Panc1 (cell line): ENCODE measurements around the gene PMS1. TPM values are rescaled to one million over a fixed set of nuclear protein-coding genes. Genes with fewer than 3 reads are reported as not detected.
A peak's percentile ranks its signal among the peaks of the same experiment; 100 is the strongest.
"Not testable (repeated sequence)": the region's sequence is repeated elsewhere in the genome, so short reads cannot be mapped to it uniquely, and the experiment has no call there.

Experiments used
- ATAC-seq: fragments of 200-7000 bp; cut with Tn5 transposase; 2 replicates; pipeline ENCODE4 v1.9.1; 2020; ENCODE audit warnings: mild to moderate bottlenecking, moderate library complexity
- BruUV-seq: library from RNA; stranded (reverse); fragments of 400-500 nt; replicated peaks from 2 replicates; lab custom pipeline; 2021; lab: Mats Ljungman, UMichigan
- CTCF ChIA-PET: fragments of 300-600 bp; sonication (Branson Sonifier 250); formaldehyde crosslinking; loops from one replicate; lab custom pipeline; 2022; ENCODE audit warnings: antibody characterized with exemption; lab: Charles Lee
- POLR2A ChIA-PET: fragments of 300-600 bp; sonication (Branson Sonifier 250); formaldehyde crosslinking; loops from one replicate; lab custom pipeline; 2022; ENCODE audit warnings: antibody characterized with exemption; lab: Charles Lee
- DNase-seq: peaks from one replicate; pipeline ENCODE4 v3.0.0-alpha.2; 2010; ENCODE audit warnings: low read depth, low spot score
- H3K27ac ChIP-seq: 2 replicates; pipeline ENCODE4 v1.5.1; 2011; ENCODE audit warnings: mild to moderate bottlenecking, low read length, inconsistent platforms
- H3K27me3 ChIP-seq: fragments of 200-500 bp; sonication (Bioruptor generic); 2 replicates; pipeline ENCODE4 v1.6.0; 2014; ENCODE audit warnings: low read length, inconsistent platforms; ENCODE audit not compliant: control insufficient read depth, insufficient read depth
- H3K36me3 ChIP-seq: fragments of 200-500 bp; sonication (Bioruptor generic); 2 replicates; pipeline ENCODE4 v1.5.1; 2014; ENCODE audit warnings: inconsistent platforms, mild to moderate bottlenecking, low read length, moderate library complexity; ENCODE audit not compliant: control insufficient read depth, insufficient read depth
- H3K4me1 ChIP-seq: 2 replicates; pipeline ENCODE4 v1.5.1; 2011; ENCODE audit warnings: inconsistent platforms, mild to moderate bottlenecking, low read length, moderate library complexity; ENCODE audit not compliant: control insufficient read depth, insufficient read depth
- H3K4me3 ChIP-seq, 2 experiments: 2 replicates each; pipeline ENCODE4 v1.5.1; 2011 to 2012; ENCODE audit warnings: low read depth in 2 of 2, low read length in 2 of 2, mild to moderate bottlenecking in 2 of 2, inconsistent platforms in 1 of 2, moderate library complexity in 1 of 2
- H3K9me3 ChIP-seq: fragments of 200-500 bp; sonication (Bioruptor generic); 2 replicates; pipeline ENCODE4 v1.5.1; 2014; ENCODE audit warnings: low read depth, mild to moderate bottlenecking, inconsistent platforms, low read length, moderate library complexity; ENCODE audit not compliant: control insufficient read depth, insufficient read depth
- CTCF ChIP-seq: fragments of 450-650 bp; IDR thresholded peaks from 2 replicates; pipeline ENCODE4 v1.5.1; 2017; ENCODE audit warnings: mild to moderate bottlenecking
- POLR2AphosphoS5 ChIP-seq: IDR thresholded peaks from 2 replicates; pipeline ENCODE4 v1.6.1; 2012; ENCODE audit warnings: mild to moderate bottlenecking, low read depth, low read length, moderate library complexity
- REST ChIP-seq, 2 experiments: IDR thresholded peaks; 2 replicates each; pipeline ENCODE4 v1.6.1; 2011 to 2012; ENCODE audit warnings: low read depth in 2 of 2, control low read depth in 1 of 2, low read length in 1 of 2, mild to moderate bottlenecking in 1 of 2, moderate library complexity in 1 of 2; ENCODE audit not compliant: insufficient read depth in 1 of 2
- SIN3A ChIP-seq: IDR thresholded peaks from 2 replicates; pipeline ENCODE4 v1.6.1; 2012; ENCODE audit warnings: low read depth, mild to moderate bottlenecking, low read length, moderate library complexity, borderline replicate concordance; ENCODE audit not compliant: insufficient read depth
- TCF7L2 ChIP-seq: IDR thresholded peaks from 2 replicates; pipeline ENCODE4 v1.6.1; 2011; ENCODE audit warnings: mild to moderate bottlenecking, low read depth, low read length, inconsistent platforms
- in situ Hi-C: cut with HindIII; loops from 2 replicates; pipeline ENCODE4 v1.10.0; 2016; ENCODE audit warnings: low sequenced_read_pairs, low pct_unique_long_range_greater_than_20kb
- intact Hi-C: fragments of 100-400 bp; cut with micrococcal nuclease; formaldehyde crosslinking; loops from one replicate; pipeline ENCODE4 v1.10.0; 2022; ENCODE audit not compliant: unreplicated experiment
- total RNA-seq: library from RNA; stranded (reverse); gene quantifications from one replicate; pipeline ENCODE4 v1.2.1, GENCODE V29; 2021; ENCODE audit not compliant: unreplicated experiment

PMS1 gene
- total RNA-seq, 1 experiment from 2014 or later, result 47.0 TPM

- ATAC-seq (no peak), DNase-seq (no peak)
- POLR2A ChIA-PET, result no interaction called here
Observed at GRCh38 chr2:189756311-189756952, 27.8 kb upstream of the PMS1 start.

GRCh38 chr2:189760154-189760553 is 24.1 kb upstream of the PMS1 start:
- H3K36me3 ChIP-seq, ATAC-seq, CTCF ChIA-PET, H3K27ac ChIP-seq, H3K4me3 ChIP-seq, H3K9me3 ChIP-seq, BruUV-seq, in situ Hi-C loops, POLR2A ChIA-PET, H3K27me3 ChIP-seq, DNase-seq: not testable (repeated sequence)
- H3K4me1 ChIP-seq, result peaks cover 11% of the 10 kb centered on the region; the same call in 1 of the 2 replicates
- intact Hi-C loops, result loop anchor here (5.0 kb wide), 1 partner anchor 98 kb away; the partner anchor contains the start of gene ASNSD1

More at GRCh38 chr2:189756311-189756952, 27.8 kb upstream of the PMS1 start:
- Histone ChIP-seq H3K27ac (no peak overlapping the region), H3K36me3 (no peaks in the 10 kb centered on the region), H3K4me1 (peaks cover 3% of the 10 kb centered on the region; the same call in 1 of the 2 replicates), H3K9me3 (no peaks in the 10 kb centered on the region), H3K4me3 (no peak overlapping the region), H3K27me3 (no peaks in the 10 kb centered on the region)
- CTCF ChIA-PET, result no interaction called here
- in situ Hi-C loops, result no loop called here
- no TSS peak for BruUV-seq
- intact Hi-C loops, result no loop called here
- TF ChIP-seq POLR2AphosphoS5, result no peak
- TF ChIP-seq TCF7L2, result no peak
- TF ChIP-seq CTCF, result no peak
- TF ChIP-seq SIN3A, result no peak
- no peak for TF ChIP-seq REST (IDR thresholded peaks at IDR 0.05; ENCODE audit: insufficient read depth in 1 of 2, low read depth in 2 of 2, low read length in 1 of 2)

GRCh38 chr2:189762229-189762550 is 22.1 kb upstream of the PMS1 start:
- TF ChIP-seq CTCF, result no peak
- no peak for TF ChIP-seq POLR2AphosphoS5
- no peak for TF ChIP-seq REST (IDR thresholded peaks at IDR 0.05; ENCODE audit: insufficient read depth in 1 of 2, low read depth in 2 of 2, low read length in 1 of 2)
- no peak for TF ChIP-seq SIN3A
- TF ChIP-seq TCF7L2, result no peak
- ChIA-PET POLR2A (no interaction called here), CTCF (interaction anchor here (1.0 to 1.3 kb wide), 3 partner anchors 12 to 101 kb away, joined by 3 to 6 read pairs (median 6); partner anchors contain the start of gene ANKAR)
- ATAC-seq, result no peak
- in situ Hi-C loops (no loop called here), intact Hi-C loops (loop anchor here (5.0 kb wide), 1 partner anchor 100 kb away; the partner anchor contains the start of gene ASNSD1)
- H3K4me3 ChIP-seq, result peak overlapping the region; percentile 82 to 90
- BruUV-seq, result TSS peak; percentile 81
- peak overlapping the region; percentile 99 for H3K27ac ChIP-seq
- H3K9me3 ChIP-seq, result no peaks in the 10 kb centered on the region
- H3K4me1 ChIP-seq, result peaks cover 11% of the 10 kb centered on the region; the same call in 1 of the 2 replicates
- DNase-seq, result no peak
- H3K36me3 ChIP-seq, result peaks cover 2% of the 10 kb centered on the region; the same call in 1 of the 2 replicates
- no peaks in the 10 kb centered on the region for H3K27me3 ChIP-seq
